ENCODE results near the gene SASH1. TPM values are rescaled to one million over a fixed set of nuclear protein-coding genes. Genes with fewer than 3 reads are reported as not detected.

Gene SASH1
- total and polyA plus RNA-seq, 2 donors, result 19.9 to 92.2 TPM

DNA sequence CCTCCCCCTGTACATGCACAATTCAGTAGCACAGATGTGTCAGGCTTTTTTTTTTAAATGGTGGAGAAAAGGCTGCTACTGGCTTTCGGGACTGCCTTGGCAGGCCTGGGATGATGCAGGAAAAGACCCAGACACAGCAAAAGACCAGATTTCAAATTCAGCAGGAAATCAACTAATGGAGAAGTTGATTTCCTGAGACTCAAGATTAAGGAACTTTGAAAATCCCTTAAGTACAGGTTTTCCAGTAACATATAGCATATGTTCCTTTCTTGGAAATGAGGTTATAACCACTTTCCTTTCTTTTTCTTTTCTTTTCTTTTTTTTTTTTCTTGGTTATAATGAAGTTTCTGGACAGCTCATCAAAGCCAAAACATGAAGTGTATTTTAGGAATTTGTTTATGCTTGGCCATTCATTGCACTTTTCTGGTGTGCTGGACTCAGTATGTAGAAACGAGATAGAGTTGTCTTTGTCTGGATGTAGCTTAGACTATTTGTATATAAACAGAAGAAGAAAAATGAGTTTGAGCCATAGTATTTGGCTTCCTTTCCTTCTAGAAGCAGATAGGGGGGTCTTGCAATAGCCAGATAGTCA lies 119.4 kb downstream of the SASH1 start:
- no peak for DNase-seq (ENCODE audit: extremely low spot score)
- H3K27ac ChIP-seq (ENCODE audit: low read depth), result no peak overlapping the region
- 31% methylated on average over 2 of the region's 2 CpGs for WGBS
- no peak overlapping the region for H3K4me3 ChIP-seq (ENCODE audit: low read depth, low read length)
- H3K4me1 ChIP-seq (ENCODE audit: insufficient read depth), result no peaks in the 10 kb centered on the region
- no peaks in the 10 kb centered on the region for H3K36me3 ChIP-seq (ENCODE audit: insufficient read depth)

DNA sequence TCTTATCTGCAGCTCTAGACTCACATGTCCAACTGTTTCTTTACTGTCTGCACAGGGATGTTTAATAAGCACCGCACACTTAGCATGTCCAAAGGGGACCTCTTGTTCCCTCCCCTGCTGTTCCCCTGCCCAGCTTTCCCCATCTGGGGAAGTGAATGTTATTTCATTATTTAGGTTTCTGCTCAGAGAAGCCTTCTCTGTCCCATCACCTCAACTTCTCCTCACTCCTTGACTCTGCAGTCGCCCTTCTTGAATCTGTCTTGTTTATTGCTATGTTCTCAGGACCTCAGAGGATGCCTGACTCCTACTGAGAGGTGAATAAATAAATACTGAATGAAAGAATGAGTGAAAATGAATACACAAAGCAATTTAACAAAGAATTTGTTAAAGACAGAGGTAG lies 121.0 kb downstream of the SASH1 start:
- Histone ChIP-seq H3K36me3 (ENCODE audit: insufficient read depth) (no peaks in the 10 kb centered on the region), H3K4me3 (ENCODE audit: low read depth, low read length) (no peak overlapping the region), H3K4me1 (ENCODE audit: insufficient read depth) (no peaks in the 10 kb centered on the region), H3K27ac (ENCODE audit: low read depth) (no peak overlapping the region)
- no peak for DNase-seq (ENCODE audit: extremely low spot score)
- WGBS, result 83% methylated on average over 2 of the region's 2 CpGs

DNA sequence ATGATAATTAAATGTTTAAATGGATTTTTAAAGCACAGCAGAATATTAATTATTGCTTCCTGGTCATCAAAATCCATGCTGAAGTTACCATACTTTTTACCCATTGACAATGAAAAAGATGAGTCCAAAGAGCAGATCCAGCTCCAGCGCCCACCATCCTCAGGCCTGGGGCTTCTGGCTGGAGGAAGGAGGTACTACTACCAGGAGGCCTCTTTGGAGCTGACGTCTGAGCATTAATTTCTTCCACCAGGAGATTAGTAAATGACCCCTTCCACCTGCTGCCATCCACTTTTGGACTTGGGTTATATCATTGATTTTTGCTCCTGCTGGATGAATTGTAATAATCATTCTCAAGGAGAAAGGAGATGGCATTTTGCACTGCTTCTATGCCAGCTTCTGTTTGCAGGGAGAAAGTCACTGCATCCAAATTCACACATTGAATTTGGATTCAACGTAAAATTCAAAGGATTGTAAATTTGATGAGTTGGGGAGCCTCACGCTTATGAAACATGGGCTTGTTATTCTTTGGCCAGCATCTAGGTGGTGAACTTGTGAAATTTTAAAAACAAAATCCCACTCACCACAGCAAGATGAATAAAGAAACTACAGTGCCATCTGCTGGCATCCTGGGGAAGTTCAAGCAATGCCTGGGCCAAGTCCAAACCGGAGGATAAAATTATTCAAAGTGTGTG lies 121.8 kb downstream of the SASH1 start:
- Histone ChIP-seq H3K36me3 (ENCODE audit: insufficient read depth) (no peaks in the 10 kb centered on the region), H3K27ac (ENCODE audit: low read depth) (no peak overlapping the region), H3K4me1 (ENCODE audit: insufficient read depth) (no peaks in the 10 kb centered on the region), H3K4me3 (ENCODE audit: low read depth, low read length) (no peak overlapping the region)
- DNase-seq (ENCODE audit: extremely low spot score), result no peak
- 40% methylated on average over 5 of the region's 5 CpGs for WGBS

DNA sequence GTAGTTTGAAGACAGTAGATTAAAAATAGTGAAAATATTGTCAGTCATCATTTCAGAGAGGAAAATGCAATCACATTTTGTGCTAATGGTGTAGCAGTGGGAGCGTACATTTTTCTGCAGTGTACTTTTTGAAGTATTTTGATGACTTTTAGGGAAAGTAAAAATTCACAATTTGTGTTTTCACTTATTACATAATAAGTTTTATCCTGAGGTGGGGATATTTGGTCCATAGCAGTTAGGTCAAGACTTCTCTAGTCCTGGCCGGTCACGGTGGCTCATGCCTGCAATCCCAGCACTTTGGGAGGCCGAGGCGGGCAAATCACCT lies 122.3 kb downstream of the SASH1 start:
- Histone ChIP-seq H3K4me1 (ENCODE audit: insufficient read depth) (no peaks in the 10 kb centered on the region), H3K36me3 (ENCODE audit: insufficient read depth) (no peaks in the 10 kb centered on the region), H3K4me3 (ENCODE audit: low read depth, low read length) (no peak overlapping the region), H3K27ac (ENCODE audit: low read depth) (no peak overlapping the region)
- 78% methylated on average over 5 of the region's 5 CpGs for WGBS
- DNase-seq (ENCODE audit: extremely low spot score), result no peak

DNA sequence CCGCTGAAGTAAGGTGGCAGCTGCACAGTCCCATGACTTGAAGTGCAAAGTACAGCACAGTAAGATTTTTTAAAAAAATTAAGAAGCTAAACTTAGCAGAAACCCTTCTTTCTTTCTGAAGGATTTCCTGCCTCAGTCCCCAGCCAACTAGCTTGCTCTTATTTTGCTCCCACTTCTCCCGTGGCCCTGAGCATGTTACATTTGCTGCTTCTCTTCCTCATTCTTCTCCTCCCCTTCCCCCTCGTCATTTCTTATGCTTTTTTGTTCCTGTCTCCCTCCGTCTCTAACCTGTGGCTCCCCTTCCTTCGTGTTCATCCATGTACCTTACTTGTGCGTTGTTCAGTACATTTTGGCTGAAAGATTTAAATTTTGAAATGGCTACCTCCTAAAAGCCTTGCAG lies 123.0 kb downstream of the SASH1 start:
- WGBS, result 63% methylated on average over 6 of the region's 6 CpGs
- H3K4me1 ChIP-seq (ENCODE audit: insufficient read depth), result no peaks in the 10 kb centered on the region
- H3K36me3 ChIP-seq (ENCODE audit: insufficient read depth), result no peaks in the 10 kb centered on the region
- DNase-seq (ENCODE audit: extremely low spot score), result no peak
- H3K4me3 ChIP-seq (ENCODE audit: low read depth, low read length), result no peak overlapping the region
- no peak overlapping the region for H3K27ac ChIP-seq (ENCODE audit: low read depth)

DNA sequence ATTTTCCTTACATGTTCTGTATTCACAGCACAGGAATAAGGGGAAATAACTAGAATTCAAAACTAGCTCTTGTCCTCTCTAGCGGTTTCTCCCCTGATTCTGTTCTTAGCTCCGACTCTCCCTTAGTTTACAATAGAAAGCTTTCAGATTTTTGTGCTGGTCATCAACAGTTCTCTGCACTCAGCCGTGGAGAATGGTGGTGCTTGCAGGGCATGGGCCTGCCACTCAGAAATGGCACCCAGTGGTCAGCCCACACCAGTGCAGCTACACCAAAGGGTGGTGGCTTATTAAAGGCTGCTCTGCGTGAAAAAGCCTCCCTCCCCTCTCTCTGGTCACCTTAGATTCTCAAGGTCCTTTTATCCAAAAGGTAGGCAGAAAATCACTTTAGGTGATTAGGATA lies 123.5 kb downstream of the SASH1 start:
- no peaks in the 10 kb centered on the region for H3K36me3 ChIP-seq (ENCODE audit: insufficient read depth)
- no peak overlapping the region for H3K27ac ChIP-seq (ENCODE audit: low read depth)
- 83% methylated on average over 4 of the region's 4 CpGs for WGBS
- H3K4me1 ChIP-seq (ENCODE audit: insufficient read depth), result no peaks in the 10 kb centered on the region
- H3K4me3 ChIP-seq (ENCODE audit: low read depth, low read length), result no peak overlapping the region
- DNase-seq (ENCODE audit: extremely low spot score), result no peak

DNA sequence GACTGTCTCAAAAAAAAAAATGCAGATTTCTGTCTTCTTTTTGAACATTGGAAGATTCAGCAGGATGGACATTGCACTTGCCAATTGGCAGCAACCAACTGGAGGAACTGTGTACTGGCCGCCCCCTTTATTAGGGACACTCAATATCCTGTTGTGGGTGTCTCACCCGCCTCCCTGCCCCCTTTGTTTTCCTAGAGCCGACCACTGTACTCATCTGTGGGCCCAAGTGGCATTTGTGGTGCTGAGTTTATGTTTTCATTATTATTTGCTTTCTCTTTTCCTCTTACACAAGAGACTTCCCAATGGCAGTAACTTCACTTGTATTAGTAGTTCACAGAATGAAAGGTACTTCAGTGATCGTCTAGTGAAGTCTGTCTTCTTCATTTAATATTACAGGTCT lies 125.3 kb downstream of the SASH1 start:
- no peak for DNase-seq (ENCODE audit: extremely low spot score)
- 76% methylated on average over 4 of the region's 4 CpGs for WGBS
- no peaks in the 10 kb centered on the region for H3K4me1 ChIP-seq (ENCODE audit: insufficient read depth)
- no peak overlapping the region for H3K27ac ChIP-seq (ENCODE audit: low read depth)
- H3K36me3 ChIP-seq (ENCODE audit: insufficient read depth), result no peaks in the 10 kb centered on the region
- H3K4me3 ChIP-seq (ENCODE audit: low read depth, low read length), result no peak overlapping the region

DNA sequence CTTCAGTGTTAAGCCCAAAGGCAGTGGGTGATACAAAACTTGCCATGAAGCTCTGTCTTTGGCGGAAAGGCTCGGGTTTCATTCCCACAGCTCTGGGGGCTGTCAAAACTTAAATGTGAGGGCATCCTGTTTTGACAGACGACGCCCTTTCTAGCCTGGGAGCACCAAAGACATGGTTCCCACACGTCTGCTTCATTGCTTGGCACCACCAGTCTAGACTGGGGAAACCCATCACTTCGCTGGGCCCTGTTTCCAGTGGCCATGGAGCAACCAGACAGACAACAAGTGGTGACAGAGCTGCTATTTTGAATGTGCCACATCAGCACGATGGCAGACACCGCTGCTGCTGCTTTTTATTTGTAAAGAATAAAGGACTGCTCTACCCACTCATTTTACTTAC lies 127.5 kb downstream of the SASH1 start:
- 84% methylated on average over 8 of the region's 8 CpGs for WGBS

DNA sequence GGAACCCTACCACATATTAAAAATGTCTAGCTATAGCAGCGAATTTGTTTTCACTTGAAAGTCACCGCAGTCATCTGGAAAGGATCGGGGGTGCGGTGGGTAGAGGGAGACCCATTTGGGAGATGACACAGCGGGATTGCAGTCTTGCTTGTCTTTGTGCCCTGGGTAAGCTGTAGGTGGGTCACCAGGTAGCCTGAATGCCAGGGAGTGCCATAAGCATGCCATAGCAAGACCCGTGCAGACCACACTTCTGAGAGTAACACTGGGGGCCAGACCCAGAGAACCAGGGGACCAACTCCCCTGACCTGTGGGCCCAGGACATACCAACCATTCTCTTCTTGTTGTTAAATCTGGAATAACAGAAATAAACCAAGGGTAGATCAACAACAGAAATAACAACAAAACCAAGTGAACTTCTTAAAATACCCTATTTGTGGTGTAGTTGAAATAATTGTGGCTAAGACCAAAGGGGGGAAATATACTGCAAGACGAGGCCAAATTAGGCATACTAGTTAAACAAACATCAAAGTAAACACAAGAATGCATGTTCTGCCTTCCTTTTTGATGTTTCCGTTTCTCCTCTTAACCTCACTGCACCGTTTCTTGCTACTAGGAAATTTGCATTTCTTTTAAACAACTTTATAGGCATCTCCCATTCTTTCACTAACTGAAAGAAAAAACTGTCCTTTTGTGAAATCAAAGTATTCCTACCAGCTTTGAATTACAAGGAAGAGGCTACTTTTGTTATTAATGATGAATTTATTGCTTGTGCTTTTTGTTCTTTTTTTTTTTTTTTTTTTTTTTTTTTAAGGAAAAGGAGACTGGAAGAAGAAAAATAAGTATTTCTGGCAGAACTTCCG lies 128.2 kb downstream of the SASH1 start:
- 89% methylated on average over 10 of the region's 10 CpGs for WGBS
- Histone ChIP-seq H3K4me3 (ENCODE audit: low read depth, low read length) (no peak overlapping the region), H3K4me1 (ENCODE audit: insufficient read depth) (no peaks in the 10 kb centered on the region), H3K36me3 (ENCODE audit: insufficient read depth) (no peaks in the 10 kb centered on the region), H3K27ac (ENCODE audit: low read depth) (no peak overlapping the region)
- DNase-seq (ENCODE audit: extremely low spot score), result no peak

More for the DNA sequence above, 127.5 kb downstream of the SASH1 start:
- no peak for DNase-seq (ENCODE audit: extremely low spot score)
- Histone ChIP-seq H3K27ac (ENCODE audit: low read depth) (no peak overlapping the region), H3K36me3 (ENCODE audit: insufficient read depth) (no peaks in the 10 kb centered on the region), H3K4me1 (ENCODE audit: insufficient read depth) (no peaks in the 10 kb centered on the region), H3K4me3 (ENCODE audit: low read depth, low read length) (no peak overlapping the region)

DNA sequence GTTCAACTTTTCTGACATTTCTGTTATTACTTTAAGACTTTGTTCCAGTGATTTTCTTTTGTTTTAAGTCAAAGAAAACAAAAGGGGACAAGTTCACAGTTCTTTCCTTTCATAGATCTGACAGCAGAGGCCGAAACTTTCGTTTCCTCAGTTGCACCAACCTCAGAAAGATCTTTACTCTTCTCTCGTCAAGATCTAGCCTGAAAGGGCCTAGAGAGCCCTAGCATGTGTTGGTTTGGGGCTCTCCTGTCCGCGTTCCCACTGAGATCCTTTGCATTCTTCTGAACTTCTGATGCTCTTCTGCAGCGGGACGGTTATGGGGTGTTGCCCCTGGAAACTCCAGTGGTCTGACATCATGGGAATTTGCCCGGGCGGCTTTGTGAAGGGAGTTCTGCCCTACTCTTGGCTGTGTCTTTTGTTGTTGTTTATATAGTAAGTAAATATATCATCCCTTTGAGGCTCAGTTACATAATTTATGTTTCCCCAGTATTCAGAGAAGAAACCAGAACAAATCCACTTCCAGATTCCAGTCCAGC lies 129.1 kb downstream of the SASH1 start:
- Histone ChIP-seq H3K4me3 (ENCODE audit: low read depth, low read length) (no peak overlapping the region), H3K27ac (ENCODE audit: low read depth) (no peak overlapping the region), H3K36me3 (ENCODE audit: insufficient read depth) (no peaks in the 10 kb centered on the region), H3K4me1 (ENCODE audit: insufficient read depth) (no peaks in the 10 kb centered on the region)
- no peak for DNase-seq (ENCODE audit: extremely low spot score)
- WGBS, result 48% methylated on average over 9 of the region's 9 CpGs

DNA sequence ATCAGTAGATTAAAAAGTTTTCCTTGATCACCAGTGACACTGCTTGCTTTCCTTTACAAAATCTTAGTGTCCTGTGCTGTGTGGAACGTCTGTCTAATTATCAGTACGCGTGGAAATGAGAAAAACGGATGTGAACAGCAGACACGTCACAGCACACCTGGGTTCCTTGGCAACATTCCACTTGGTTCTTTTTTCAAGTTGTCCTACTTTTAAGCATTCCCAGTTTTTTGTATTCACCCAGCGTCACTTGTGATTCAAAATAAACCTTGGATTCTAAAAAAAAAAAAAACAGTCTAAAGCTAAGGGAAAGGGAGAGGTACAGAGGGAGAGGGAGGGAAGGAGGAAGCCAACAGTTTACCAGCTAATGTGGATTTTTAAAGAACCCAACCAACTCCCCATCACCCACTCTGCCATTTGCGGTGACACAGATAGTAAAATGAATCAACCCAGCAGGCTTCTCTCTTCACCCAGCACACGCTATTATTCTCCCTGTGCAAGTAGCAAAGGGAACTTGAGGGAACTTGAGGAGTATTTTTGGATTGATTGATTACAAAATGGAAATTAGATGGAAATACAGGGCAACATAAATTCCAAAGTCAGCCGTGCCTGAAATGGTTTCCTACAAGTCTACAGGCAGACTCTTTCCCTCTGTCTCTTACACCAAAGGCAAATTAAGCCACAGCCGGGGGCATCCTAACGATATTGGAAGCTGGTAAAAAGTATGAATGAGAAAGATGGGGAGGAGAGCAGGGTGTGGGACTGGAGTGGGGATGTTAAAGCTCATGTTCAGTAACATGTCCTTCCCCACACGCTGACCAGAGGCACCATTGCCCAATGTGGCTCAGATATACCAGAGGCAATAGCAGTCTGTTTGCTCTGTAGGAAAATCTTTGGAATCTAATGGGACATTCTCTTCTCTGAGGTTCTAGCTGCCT lies 129.8 kb downstream of the SASH1 start:
- WGBS, result 69% methylated on average over 12 of the region's 12 CpGs
- no peak overlapping the region for H3K4me3 ChIP-seq (ENCODE audit: low read depth, low read length)
- no peaks in the 10 kb centered on the region for H3K36me3 ChIP-seq (ENCODE audit: insufficient read depth)
- no peak for DNase-seq (ENCODE audit: extremely low spot score)
- no peaks in the 10 kb centered on the region for H3K4me1 ChIP-seq (ENCODE audit: insufficient read depth)
- no peak overlapping the region for H3K27ac ChIP-seq (ENCODE audit: low read depth)

DNA sequence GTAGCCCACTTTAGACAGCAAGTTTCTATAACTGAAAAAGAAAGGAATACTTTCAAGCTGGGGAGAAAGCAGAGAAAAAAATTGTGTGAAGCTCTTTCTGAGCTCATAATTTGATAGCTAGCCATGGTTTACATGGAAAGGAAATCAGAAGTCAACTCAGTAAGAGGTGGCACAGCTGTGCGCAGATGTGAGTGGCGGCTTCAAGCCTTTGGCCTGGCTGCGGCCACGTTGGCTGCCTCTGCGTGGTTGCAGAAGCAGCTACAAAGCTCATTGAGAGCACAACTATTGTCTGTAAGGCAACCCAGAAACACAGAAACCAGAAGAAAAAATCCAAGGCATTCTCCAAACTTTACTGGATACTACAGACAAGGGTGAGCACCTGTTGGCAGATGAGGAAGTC lies 136.9 kb downstream of the SASH1 start:
- WGBS, result 82% methylated on average over 5 of the region's 5 CpGs
- H3K4me3 ChIP-seq (ENCODE audit: low read depth, low read length), result no peak overlapping the region
- no peak overlapping the region for H3K27ac ChIP-seq (ENCODE audit: low read depth)
- H3K36me3 ChIP-seq (ENCODE audit: insufficient read depth), result no peaks in the 10 kb centered on the region
- no peaks in the 10 kb centered on the region for H3K4me1 ChIP-seq (ENCODE audit: insufficient read depth)
- DNase-seq (ENCODE audit: extremely low spot score), result no peak

DNA sequence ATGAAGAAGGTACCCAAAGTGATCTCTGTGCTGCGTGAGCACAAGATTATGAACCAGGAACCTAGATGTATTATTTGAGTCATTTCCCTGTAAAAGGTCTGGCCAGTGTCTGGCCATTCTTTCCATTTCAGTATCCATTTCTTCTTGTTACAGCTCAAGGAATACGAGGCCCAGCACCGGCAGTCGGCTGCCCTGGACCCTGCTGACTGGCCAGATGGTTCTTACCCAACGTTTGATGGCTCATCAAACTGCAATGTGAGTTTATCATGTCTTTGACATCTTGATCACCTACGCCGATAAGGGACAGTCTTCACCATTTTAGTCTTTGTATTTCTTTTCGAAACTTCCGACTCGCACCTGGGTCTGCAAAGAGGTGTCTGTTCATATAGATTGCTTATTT lies 144.8 kb downstream of the SASH1 start:
- no peak overlapping the region for H3K4me3 ChIP-seq (ENCODE audit: low read depth, low read length)
- peaks cover 4% of the 10 kb centered on the region for H3K36me3 ChIP-seq (ENCODE audit: insufficient read depth)
- no peak overlapping the region for H3K27ac ChIP-seq (ENCODE audit: low read depth)
- no peaks in the 10 kb centered on the region for H3K4me1 ChIP-seq (ENCODE audit: insufficient read depth)
- WGBS, result 85% methylated on average over 10 of the region's 10 CpGs
- no peak for DNase-seq (ENCODE audit: extremely low spot score)
